Thyroid gland (tissue), 4 donors: ENCODE measurements around the gene PIK3CG.

ENCODE experiments used
- POLR2A ChIP-seq, 2 donors: fragments of 450-650 bp; IDR thresholded peaks; one replicate each; pipeline ENCODE4 v1.6.1; 2017; ENCODE audit warnings: antibody characterized with exemption in 2 of 2, mild to moderate bottlenecking in 2 of 2, moderate library complexity in 1 of 2
- TF ChIP-seq, protein P1 (sequence below), 6 experiments: fragments of 200-600 bp in 3 of 6; fragments of 450-650 bp in 3 of 6; sonication (generic) in 3 of 6; IDR thresholded peaks; one replicate each; pipeline ENCODE4 v1.5.1; 2016 to 2019; ENCODE audit warnings: antibody characterized with exemption in 6 of 6, mild to moderate bottlenecking in 2 of 6, inconsistent platforms in 1 of 6, moderate library complexity in 1 of 6

DNA sequence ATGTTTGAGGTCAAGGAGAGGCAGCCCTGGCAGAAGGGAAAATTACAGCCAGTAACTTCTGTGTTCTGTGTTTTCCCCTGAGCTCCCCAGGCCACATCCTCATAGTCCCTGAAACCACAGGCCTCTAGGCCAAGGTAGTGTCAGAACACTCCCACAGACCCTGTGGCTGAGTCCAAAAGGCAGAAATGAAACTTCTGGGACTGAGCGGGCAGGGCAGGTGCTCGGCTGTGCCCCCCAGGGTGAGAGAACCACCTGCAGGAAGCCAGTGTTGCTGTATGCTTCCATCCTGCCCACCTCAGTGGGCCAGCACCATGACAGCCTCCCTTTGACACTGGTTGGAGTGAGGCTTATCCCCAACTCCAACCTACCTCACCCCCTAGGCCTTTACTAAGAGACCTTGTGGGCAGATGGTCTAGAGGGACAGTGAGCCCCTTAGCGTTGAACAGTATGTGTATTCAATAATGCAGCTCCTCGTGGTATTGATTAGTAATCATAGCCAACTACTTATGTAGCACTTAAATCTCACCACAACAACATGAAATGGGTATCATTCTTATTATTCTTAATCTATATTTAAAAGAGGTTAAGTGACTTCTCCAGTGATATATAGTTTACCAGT lies 30.3 kb downstream of the PIK3CG start:
- TF ChIP-seq, protein P1, sequence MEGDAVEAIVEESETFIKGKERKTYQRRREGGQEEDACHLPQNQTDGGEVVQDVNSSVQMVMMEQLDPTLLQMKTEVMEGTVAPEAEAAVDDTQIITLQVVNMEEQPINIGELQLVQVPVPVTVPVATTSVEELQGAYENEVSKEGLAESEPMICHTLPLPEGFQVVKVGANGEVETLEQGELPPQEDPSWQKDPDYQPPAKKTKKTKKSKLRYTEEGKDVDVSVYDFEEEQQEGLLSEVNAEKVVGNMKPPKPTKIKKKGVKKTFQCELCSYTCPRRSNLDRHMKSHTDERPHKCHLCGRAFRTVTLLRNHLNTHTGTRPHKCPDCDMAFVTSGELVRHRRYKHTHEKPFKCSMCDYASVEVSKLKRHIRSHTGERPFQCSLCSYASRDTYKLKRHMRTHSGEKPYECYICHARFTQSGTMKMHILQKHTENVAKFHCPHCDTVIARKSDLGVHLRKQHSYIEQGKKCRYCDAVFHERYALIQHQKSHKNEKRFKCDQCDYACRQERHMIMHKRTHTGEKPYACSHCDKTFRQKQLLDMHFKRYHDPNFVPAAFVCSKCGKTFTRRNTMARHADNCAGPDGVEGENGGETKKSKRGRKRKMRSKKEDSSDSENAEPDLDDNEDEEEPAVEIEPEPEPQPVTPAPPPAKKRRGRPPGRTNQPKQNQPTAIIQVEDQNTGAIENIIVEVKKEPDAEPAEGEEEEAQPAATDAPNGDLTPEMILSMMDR (IDR thresholded peaks at IDR 0.05): no peak
- no peak for TF ChIP-seq POLR2A (IDR thresholded peaks at IDR 0.05)
